ENCODE measurements around the gene AOPEP.

Gene AOPEP

DNA sequence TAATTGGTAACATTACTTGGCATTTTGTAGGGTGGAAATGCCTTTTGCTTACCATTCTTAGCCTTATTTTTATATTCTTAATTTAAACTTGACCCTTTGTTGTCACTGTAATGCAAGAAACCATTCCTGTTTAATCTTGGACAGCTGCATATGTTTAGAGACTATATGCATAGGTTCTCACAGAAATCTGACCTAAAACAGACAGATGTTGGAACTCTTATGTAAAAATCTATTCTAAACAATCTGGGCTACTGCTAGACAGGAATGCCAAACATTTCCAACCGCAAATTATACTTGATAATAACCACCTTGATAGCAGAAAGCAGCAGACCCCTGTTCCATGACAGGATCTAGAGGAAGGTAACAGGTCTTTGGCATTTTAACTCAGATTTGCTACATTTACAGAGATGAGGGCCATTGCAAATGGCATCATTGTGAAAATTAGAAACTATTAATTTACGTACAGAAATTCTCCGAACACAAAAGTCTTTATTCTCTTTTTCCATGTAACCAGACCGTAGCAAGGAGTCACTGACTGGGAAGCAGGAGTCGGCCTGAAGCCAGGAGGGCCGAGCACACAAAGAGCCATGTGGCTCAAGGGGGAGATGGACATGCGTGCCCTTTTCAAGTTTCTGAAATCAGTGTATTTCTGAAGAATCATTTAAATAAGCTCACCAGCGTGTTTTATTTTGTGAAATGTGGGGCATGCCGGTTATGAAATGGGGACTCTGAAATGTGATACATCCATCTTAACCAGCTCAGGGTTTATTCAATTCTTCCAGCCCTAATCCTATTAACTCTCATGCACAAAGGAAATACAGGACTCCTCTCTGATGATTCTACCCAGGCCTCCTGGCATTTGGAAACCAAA lies 139.3 kb downstream of the AOPEP start:
- CTCF ChIA-PET, result interaction anchor here (0.6 to 2.7 kb wide), 6 partner anchors 10 to 265 kb away, joined by 3 to 11 read pairs (median 4); no protein-coding TSS in a partner anchor
- Histone ChIP-seq H3K36me3 (ENCODE audit: control insufficient read depth in 2 of 2, insufficient read depth in 1 of 2, low read length in 2 of 2) (no peaks in the 10 kb centered on the region), H3K9me3 (ENCODE audit: control insufficient read depth, insufficient read depth, low read depth, low read length) (no peaks in the 10 kb centered on the region), H3K4me3 (ENCODE audit: low read depth, low read length) (no peak overlapping the region), H3K27ac (ENCODE audit: extremely low read depth, low read depth, low read length) (no peak overlapping the region), H3K4me1 (ENCODE audit: control insufficient read depth, insufficient read depth, low read length) (peaks cover 27% of the 10 kb centered on the region)
- TF ChIP-seq ZNF114 (tag by site-specific recombination; IDR thresholded peaks at IDR 0.05) (no peak), ZNF335 (tag by site-specific recombination; conservative IDR thresholded peaks at IDR 0.05) (0 out of 2 replicates have a peak, but pooled peaks have one; percentile 16), ZNF555 (tag by site-specific recombination; conservative IDR thresholded peaks at IDR 0.05) (no peak), ZBTB17 (tag by site-specific recombination; IDR thresholded peaks at IDR 0.05) (peak; percentile 48; the same call in 1 of the 2 replicates), PRDM6 (tag by site-specific recombination; IDR thresholded peaks at IDR 0.05) (peak; percentile 47), SP7 (tag by site-specific recombination; IDR thresholded peaks at IDR 0.05) (peak; percentile 37; the same call in 1 of the 2 replicates), ZNF777 (tag by site-specific recombination; IDR thresholded peaks at IDR 0.05; ENCODE audit: borderline replicate concordance) (no peak), ZNF600 (tag by site-specific recombination; IDR thresholded peaks at IDR 0.05) (peak; percentile 68)
- POLR2A ChIA-PET, result no interaction called here

DNA sequence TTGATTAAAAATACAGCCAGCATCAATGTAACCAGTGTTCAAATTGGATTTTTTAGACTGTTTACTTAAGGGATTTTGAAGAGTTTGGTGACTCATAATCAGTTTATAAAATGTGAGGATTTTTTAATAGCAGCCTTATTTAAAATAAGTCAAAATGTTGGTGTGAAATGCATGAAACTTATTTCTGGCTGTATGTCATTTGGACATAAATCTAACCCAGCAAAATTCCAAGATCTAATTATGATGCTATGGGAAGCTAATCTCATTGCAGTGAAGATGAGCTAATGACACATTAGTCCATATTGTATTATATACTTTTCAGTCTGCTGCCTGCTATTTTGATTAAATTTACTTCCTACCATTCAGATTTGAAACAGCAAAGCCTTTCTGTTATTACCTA lies 140.3 kb downstream of the AOPEP start:
- POLR2A ChIA-PET, result interaction anchor here (1.7 kb wide), 1 partner anchor 80 kb away, joined by 4 read pairs; no protein-coding TSS in a partner anchor
- no peak overlapping the region for H3K4me3 ChIP-seq (ENCODE audit: low read depth, low read length)
- H3K9me3 ChIP-seq (ENCODE audit: control insufficient read depth, insufficient read depth, low read depth, low read length), result no peaks in the 10 kb centered on the region
- peaks cover 27% of the 10 kb centered on the region for H3K4me1 ChIP-seq (ENCODE audit: control insufficient read depth, insufficient read depth, low read length)
- no peaks in the 10 kb centered on the region for H3K36me3 ChIP-seq (ENCODE audit: control insufficient read depth in 2 of 2, insufficient read depth in 1 of 2, low read length in 2 of 2)
- TF ChIP-seq ZNF324 (tag by site-specific recombination; IDR thresholded peaks at IDR 0.05), result no peak
- TF ChIP-seq PRDM6 (tag by site-specific recombination; IDR thresholded peaks at IDR 0.05), result peak; percentile 25; the same call in 1 of the 2 replicates
- TF ChIP-seq GLI2 (tag by site-specific recombination; IDR thresholded peaks at IDR 0.05; ENCODE audit: borderline replicate concordance, low read depth), result no peak
- no peak for TF ChIP-seq ZNF404 (tag by site-specific recombination; IDR thresholded peaks at IDR 0.05)
- no peak overlapping the region for H3K27ac ChIP-seq (ENCODE audit: extremely low read depth, low read depth, low read length)
- CTCF ChIA-PET, result interaction anchor here (0.6 to 2.7 kb wide), 6 partner anchors 85 to 264 kb away, joined by 3 to 11 read pairs (median 4); no protein-coding TSS in a partner anchor

DNA sequence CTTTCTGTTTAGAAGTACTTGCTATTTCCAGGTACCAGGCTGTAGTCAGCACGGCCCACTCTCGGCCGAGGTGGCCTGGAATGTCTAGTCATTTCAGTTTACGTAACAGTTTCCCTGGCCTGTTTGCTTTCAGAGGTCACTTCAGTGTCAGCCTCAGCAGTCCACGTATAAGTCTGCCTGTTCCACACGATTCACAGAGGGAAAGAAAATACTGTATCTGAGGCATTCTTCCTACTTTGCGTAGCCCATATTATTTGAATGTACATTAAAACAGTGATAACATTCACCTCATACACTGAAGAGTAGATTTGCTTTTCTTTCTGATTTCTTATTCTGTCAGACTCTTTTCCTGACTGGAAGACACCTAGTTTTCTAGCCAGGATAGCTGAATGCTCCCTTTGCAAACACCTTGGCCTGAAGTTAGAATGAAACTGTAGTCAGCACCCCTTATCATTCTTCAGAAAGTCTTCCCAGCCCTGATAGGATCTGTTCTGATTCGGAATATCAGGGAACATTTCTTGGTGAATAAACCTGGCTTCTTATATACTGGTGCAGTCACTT lies 140.9 kb downstream of the AOPEP start:
- H3K4me3 ChIP-seq (ENCODE audit: low read depth, low read length), result no peak overlapping the region
- POLR2A ChIA-PET, result interaction anchor here (0.6 to 2.0 kb wide), 3 partner anchors 12 to 79 kb away, joined by 3 to 6 read pairs (median 4); no protein-coding TSS in a partner anchor
- H3K36me3 ChIP-seq (ENCODE audit: control insufficient read depth in 2 of 2, insufficient read depth in 1 of 2, low read length in 2 of 2), result no peaks in the 10 kb centered on the region
- H3K27ac ChIP-seq (ENCODE audit: extremely low read depth, low read depth, low read length), result peak overlapping the region; percentile 30
- H3K4me1 ChIP-seq (ENCODE audit: control insufficient read depth, insufficient read depth, low read length), result peaks cover 27% of the 10 kb centered on the region
- H3K9me3 ChIP-seq (ENCODE audit: control insufficient read depth, insufficient read depth, low read depth, low read length), result no peaks in the 10 kb centered on the region
- TF ChIP-seq ZNF624 (tag by site-specific recombination; IDR thresholded peaks at IDR 0.05) (no peak), REPIN1 (tag by site-specific recombination; IDR thresholded peaks at IDR 0.05; ENCODE audit: low read depth) (no peak), ZNF423 (tag by site-specific recombination; IDR thresholded peaks at IDR 0.05) (no peak), ZBTB10 (tag by site-specific recombination; IDR thresholded peaks at IDR 0.05) (no peak), KLF16 (tag by site-specific recombination; IDR thresholded peaks at IDR 0.05) (no peak)
- TF ChIP-seq, protein P1, sequence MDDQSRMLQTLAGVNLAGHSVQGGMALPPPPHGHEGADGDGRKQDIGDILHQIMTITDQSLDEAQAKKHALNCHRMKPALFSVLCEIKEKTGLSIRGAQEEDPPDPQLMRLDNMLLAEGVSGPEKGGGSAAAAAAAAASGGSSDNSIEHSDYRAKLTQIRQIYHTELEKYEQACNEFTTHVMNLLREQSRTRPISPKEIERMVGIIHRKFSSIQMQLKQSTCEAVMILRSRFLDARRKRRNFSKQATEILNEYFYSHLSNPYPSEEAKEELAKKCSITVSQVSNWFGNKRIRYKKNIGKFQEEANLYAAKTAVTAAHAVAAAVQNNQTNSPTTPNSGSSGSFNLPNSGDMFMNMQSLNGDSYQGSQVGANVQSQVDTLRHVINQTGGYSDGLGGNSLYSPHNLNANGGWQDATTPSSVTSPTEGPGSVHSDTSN (CRISPR knock-in tag; IDR thresholded peaks at IDR 0.05), result no peak
- CTCF ChIA-PET, result interaction anchor here (0.6 to 2.7 kb wide), 7 partner anchors 84 to 264 kb away, joined by 3 to 11 read pairs (median 4); no protein-coding TSS in a partner anchor

Data from HEK293 (cell line).